Measurements from ENCODE around the gene SARDH. TPM values are rescaled to one million over a fixed set of nuclear protein-coding genes. Genes with fewer than 3 reads are reported as not detected.

SARDH gene
- total RNA-seq, 1 experiment from 2014 or later, result not detected

DNA sequence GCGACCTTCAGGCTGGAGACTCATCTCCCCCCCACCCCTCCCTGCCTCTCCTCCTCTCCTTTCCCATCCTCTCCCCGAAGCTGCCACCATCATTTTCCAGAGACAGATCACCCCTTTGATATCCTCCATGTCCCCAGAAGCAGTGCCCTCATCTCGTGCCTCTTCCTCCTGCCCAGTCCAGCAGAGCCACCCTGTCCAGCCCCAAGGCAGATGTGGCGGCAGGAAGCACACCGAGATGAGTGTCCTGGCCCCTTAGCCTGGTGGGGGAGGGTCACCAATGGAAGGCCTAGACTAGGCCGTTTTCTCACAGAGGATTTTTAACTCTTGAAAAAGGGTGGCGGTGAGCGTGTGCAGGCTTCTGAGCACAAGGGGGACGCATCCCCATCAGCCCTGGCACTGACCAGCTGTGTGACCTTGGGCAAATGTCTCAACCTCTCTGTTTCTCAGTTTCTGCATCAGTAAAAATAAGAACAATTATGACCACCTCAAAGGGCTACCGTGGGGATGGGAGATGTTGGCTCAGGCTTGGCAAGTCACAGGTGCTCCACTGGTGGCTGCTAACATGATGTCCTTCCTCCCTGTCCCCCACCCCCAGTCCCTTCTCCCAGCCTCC is 48.9 kb downstream of the SARDH start:
- Mint-ChIP-seq H3K4me1 (ENCODE audit: low read depth, unreplicated experiment) (no peaks in the 10 kb centered on the region), H3K9me3 (ENCODE audit: low read depth, unreplicated experiment) (no peaks in the 10 kb centered on the region), H3K27me3 (ENCODE audit: unreplicated experiment) (peaks cover 58% of the 10 kb centered on the region), H3K27ac (ENCODE audit: unreplicated experiment) (no peak overlapping the region), H3K36me3 (ENCODE audit: insufficient read depth, unreplicated experiment) (no peaks in the 10 kb centered on the region), H3K4me3 (ENCODE audit: low read depth, unreplicated experiment) (no peak overlapping the region)
- intact Hi-C loops (cut with micrococcal nuclease; ENCODE audit: unreplicated experiment), result no loop called here
- no TSS peak for BruUV-seq (replicated peaks)
- DNase-seq, result no peak
- CTCF ChIA-PET, result interaction anchor here (0.6 kb wide), 1 partner anchor 1283 kb away, joined by 5 read pairs; no protein-coding TSS in a partner anchor
- TF ChIP-seq, protein P1, sequence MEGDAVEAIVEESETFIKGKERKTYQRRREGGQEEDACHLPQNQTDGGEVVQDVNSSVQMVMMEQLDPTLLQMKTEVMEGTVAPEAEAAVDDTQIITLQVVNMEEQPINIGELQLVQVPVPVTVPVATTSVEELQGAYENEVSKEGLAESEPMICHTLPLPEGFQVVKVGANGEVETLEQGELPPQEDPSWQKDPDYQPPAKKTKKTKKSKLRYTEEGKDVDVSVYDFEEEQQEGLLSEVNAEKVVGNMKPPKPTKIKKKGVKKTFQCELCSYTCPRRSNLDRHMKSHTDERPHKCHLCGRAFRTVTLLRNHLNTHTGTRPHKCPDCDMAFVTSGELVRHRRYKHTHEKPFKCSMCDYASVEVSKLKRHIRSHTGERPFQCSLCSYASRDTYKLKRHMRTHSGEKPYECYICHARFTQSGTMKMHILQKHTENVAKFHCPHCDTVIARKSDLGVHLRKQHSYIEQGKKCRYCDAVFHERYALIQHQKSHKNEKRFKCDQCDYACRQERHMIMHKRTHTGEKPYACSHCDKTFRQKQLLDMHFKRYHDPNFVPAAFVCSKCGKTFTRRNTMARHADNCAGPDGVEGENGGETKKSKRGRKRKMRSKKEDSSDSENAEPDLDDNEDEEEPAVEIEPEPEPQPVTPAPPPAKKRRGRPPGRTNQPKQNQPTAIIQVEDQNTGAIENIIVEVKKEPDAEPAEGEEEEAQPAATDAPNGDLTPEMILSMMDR (IDR thresholded peaks at IDR 0.05; ENCODE audit: unreplicated experiment), result no peak

DNA sequence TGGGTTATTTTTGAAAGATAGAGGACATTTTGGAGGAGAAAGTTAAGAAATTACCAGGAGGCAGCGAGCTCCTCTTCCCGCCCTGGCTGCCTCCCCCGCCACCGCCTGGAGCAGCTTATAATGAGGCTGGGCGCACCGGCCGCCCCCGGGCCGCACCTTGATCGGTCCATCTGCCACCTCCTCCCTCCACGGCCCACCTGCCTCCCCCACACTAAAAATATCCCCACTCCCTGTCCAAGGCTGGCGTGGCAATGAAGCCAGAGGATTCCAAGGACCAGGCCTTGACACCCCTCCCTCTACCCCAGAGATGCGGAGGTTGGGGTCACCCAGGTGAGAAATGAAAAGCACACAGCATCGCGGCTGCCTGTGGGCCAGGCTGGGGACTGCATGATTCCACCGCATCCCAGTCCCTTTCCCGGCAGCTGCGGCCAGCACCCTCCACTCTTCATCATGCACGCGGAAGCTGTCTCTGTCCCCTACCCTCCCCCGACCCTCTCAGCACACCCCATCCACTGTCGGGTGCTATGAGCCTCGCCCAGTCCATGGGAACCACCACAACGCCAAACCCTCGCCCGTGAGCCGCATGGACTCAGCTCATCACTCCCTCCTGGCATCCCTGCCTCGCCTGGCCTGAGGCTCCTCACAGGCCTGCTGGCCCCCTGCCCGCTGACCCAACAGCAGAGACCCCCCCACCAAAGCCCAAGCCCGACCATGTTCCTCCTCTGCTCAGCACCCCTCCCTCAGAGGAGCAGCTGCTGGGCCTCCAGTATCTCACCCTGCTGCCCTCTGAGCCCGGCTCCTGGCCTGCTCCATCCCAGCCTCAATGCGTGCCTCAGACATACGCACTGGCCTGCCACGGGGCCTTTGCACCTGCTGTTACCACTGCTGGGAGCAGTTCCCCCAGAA is 50.0 kb downstream of the SARDH start:
- H3K4me3 Mint-ChIP-seq (ENCODE audit: low read depth, unreplicated experiment), result no peak overlapping the region
- H3K27ac Mint-ChIP-seq (ENCODE audit: unreplicated experiment), result no peak overlapping the region
- CTCF ChIA-PET, result no interaction called here
- no peaks in the 10 kb centered on the region for H3K9me3 Mint-ChIP-seq (ENCODE audit: low read depth, unreplicated experiment)
- no peak for DNase-seq
- intact Hi-C loops (cut with micrococcal nuclease; ENCODE audit: unreplicated experiment), result no loop called here
- peaks cover 47% of the 10 kb centered on the region for H3K27me3 Mint-ChIP-seq (ENCODE audit: unreplicated experiment)
- H3K4me1 Mint-ChIP-seq (ENCODE audit: low read depth, unreplicated experiment), result no peaks in the 10 kb centered on the region
- BruUV-seq (replicated peaks), result no TSS peak
- no peaks in the 10 kb centered on the region for H3K36me3 Mint-ChIP-seq (ENCODE audit: insufficient read depth, unreplicated experiment)
- TF ChIP-seq, protein P1 (IDR thresholded peaks at IDR 0.05; ENCODE audit: unreplicated experiment), result no peak

GRCh38 chr9:133686642-133687575 is 51.2 kb downstream of the SARDH start:
- DNase-seq, result no peak
- no peaks in the 10 kb centered on the region for H3K36me3 Mint-ChIP-seq (ENCODE audit: insufficient read depth, unreplicated experiment)
- H3K27me3 Mint-ChIP-seq (ENCODE audit: unreplicated experiment), result peaks cover 35% of the 10 kb centered on the region
- intact Hi-C loops (cut with micrococcal nuclease; ENCODE audit: unreplicated experiment), result no loop called here
- TF ChIP-seq, protein P1 (IDR thresholded peaks at IDR 0.05; ENCODE audit: unreplicated experiment), result no peak
- H3K4me1 Mint-ChIP-seq (ENCODE audit: low read depth, unreplicated experiment), result no peaks in the 10 kb centered on the region
- H3K4me3 Mint-ChIP-seq (ENCODE audit: low read depth, unreplicated experiment), result no peak overlapping the region
- H3K9me3 Mint-ChIP-seq (ENCODE audit: low read depth, unreplicated experiment), result no peaks in the 10 kb centered on the region
- H3K27ac Mint-ChIP-seq (ENCODE audit: unreplicated experiment), result no peak overlapping the region
- CTCF ChIA-PET, result no interaction called here
- BruUV-seq (replicated peaks), result no TSS peak
